H1 (cell line): ENCODE results near the gene MYL7. TPM values are rescaled to one million over a fixed set of nuclear protein-coding genes. Genes with fewer than 3 reads are reported as not detected.

ENCODE experiments used
- CHD7 ChIP-seq: fragments of 300-600 bp; sonication (generic); IDR thresholded peaks from 2 replicates; pipeline ENCODE4 v1.7.1; 2012; ENCODE audit warnings: low read length, moderate library complexity, mild to moderate bottlenecking, inconsistent platforms; ENCODE audit not compliant: insufficient replicate concordance
- polyA plus RNA-seq, 7 experiments: library from polyadenylated mRNA; depleted of rRNA in 3 of 7; stranded (reverse) in 5 of 7; unstranded in 2 of 7; fragments of >200 nt in 5 of 7; fragments of 200-250 nt in 2 of 7; gene quantifications; 1 replicate in 5 of 7; 2 replicates in 1 of 7; 4 replicates in 1 of 7; pipeline versions ENCODE4 v1.2.1 to v1.2.3, GENCODE V29; 2011 to 2013; ENCODE audit warnings: missing spikeins in 2 of 7, mixed read lengths in 2 of 7
- total RNA-seq: library from RNA; stranded (reverse); fragmentation: NEBNext Ultra II Directional; extraction: Animal tissue kit (Norgen Biotek cat#: 25700); gene quantifications from 2 replicates; pipeline ENCODE4 v1.2.1, GENCODE V29; 2021

Gene MYL7
- total and polyA plus RNA-seq, 2 of the 8 experiments (the other 6 are each of a cell fraction or from before 2014, with no cell fraction given) = 3.3 to 3.4 TPM

GRCh38 chr7:44144968-44145478 is 3.9 kb upstream of the MYL7 start (continued):
- TF ChIP-seq CHD7 = no peak
